HAP-1 (cell line): ENCODE results near the gene AK4.

Experiments used
- DNase-seq, 2 experiments: peaks; one replicate each; pipeline ENCODE4 v3.0.0-alpha.2; 2016 to 2020; ENCODE audit warnings: low spot score in 2 of 2
- H3K27me3 ChIP-seq: fragments of 250-450 bp; sonication (Bioruptor Pico); 2 replicates; pipeline ENCODE4 v1.5.1; 2020; ENCODE audit warnings: low read depth, mild to moderate bottlenecking, moderate library complexity
- H3K36me3 ChIP-seq: fragments of 250-450 bp; sonication (Bioruptor Pico); replicated peaks from 2 replicates; pipeline ENCODE4 v1.5.1; 2020; ENCODE audit warnings: mild to moderate bottlenecking
- H3K4me1 ChIP-seq: fragments of 250-450 bp; sonication (Bioruptor Pico); 2 replicates; pipeline ENCODE4 v1.5.1; 2020; ENCODE audit warnings: mild to moderate bottlenecking
- H3K4me3 ChIP-seq: fragments of 250-450 bp; sonication (Bioruptor Pico); 2 replicates; pipeline ENCODE4 v1.5.1; 2020; ENCODE audit warnings: mild to moderate bottlenecking, moderate library complexity
- H3K9me3 ChIP-seq: fragments of 250-450 bp; sonication (Bioruptor Pico); 2 replicates; pipeline ENCODE4 v1.5.1; 2020; ENCODE audit warnings: mild to moderate bottlenecking, moderate library complexity
- in situ Hi-C: fragments of 300-500 bp; cut with MboI; formaldehyde crosslinking; loops from 3 replicates; pipeline ENCODE4 v1.14.3; 2020; ENCODE audit warnings: low sequenced_read_pairs, inconsistent platforms, mixed read lengths

The AK4 gene

GRCh38 chr1:65175171-65176055, 27.4 kb downstream of the AK4 start:
- Histone ChIP-seq H3K36me3 (no peaks in the 10 kb centered on the region), H3K27me3 (no peaks in the 10 kb centered on the region), H3K4me3 (no peak overlapping the region), H3K9me3 (no peaks in the 10 kb centered on the region), H3K4me1 (no peaks in the 10 kb centered on the region)
- no peak for DNase-seq
- in situ Hi-C loops: no loop called here

GRCh38 chr1:65176056-65176450, 28.1 kb downstream of the AK4 start:
- H3K4me3 ChIP-seq: no peak overlapping the region
- no peaks in the 10 kb centered on the region for H3K27me3 ChIP-seq
- H3K9me3 ChIP-seq: no peaks in the 10 kb centered on the region
- no peaks in the 10 kb centered on the region for H3K36me3 ChIP-seq
- no peak for DNase-seq
- no peaks in the 10 kb centered on the region; the same call in 1 of the 2 replicates for H3K4me1 ChIP-seq
- in situ Hi-C loops: no loop called here

- Histone ChIP-seq H3K36me3 (no peaks in the 10 kb centered on the region), H3K9me3 (no peaks in the 10 kb centered on the region), H3K4me1 (no peaks in the 10 kb centered on the region; the same call in 1 of the 2 replicates), H3K27me3 (no peaks in the 10 kb centered on the region), H3K4me3 (no peak overlapping the region)
- DNase-seq: no peak
- in situ Hi-C loops: no loop called here
Observed at GRCh38 chr1:65176591-65176990, 28.6 kb downstream of the AK4 start.

GRCh38 chr1:65177457-65177856, 29.5 kb downstream of the AK4 start:
- no peak overlapping the region for H3K4me3 ChIP-seq
- H3K27me3 ChIP-seq: no peaks in the 10 kb centered on the region
- H3K4me1 ChIP-seq: peaks cover 3% of the 10 kb centered on the region
- no peaks in the 10 kb centered on the region for H3K36me3 ChIP-seq
- H3K9me3 ChIP-seq: no peaks in the 10 kb centered on the region
- no peak for DNase-seq
- in situ Hi-C loops: no loop called here

- H3K4me3 ChIP-seq: no peak overlapping the region
- no peak for DNase-seq
- H3K27me3 ChIP-seq: no peaks in the 10 kb centered on the region
- H3K36me3 ChIP-seq: no peaks in the 10 kb centered on the region
- peaks cover 8% of the 10 kb centered on the region for H3K4me1 ChIP-seq
- in situ Hi-C loops: no loop called here
- H3K9me3 ChIP-seq: no peaks in the 10 kb centered on the region
Observed at GRCh38 chr1:65178235-65178634, 30.2 kb downstream of the AK4 start.

- DNase-seq: no peak
- H3K9me3 ChIP-seq: no peaks in the 10 kb centered on the region
- H3K4me1 ChIP-seq: peaks cover 8% of the 10 kb centered on the region
- in situ Hi-C loops: no loop called here
- no peaks in the 10 kb centered on the region for H3K27me3 ChIP-seq
- no peaks in the 10 kb centered on the region for H3K36me3 ChIP-seq
- no peak overlapping the region for H3K4me3 ChIP-seq
Observed at GRCh38 chr1:65179148-65179547, 31.1 kb downstream of the AK4 start.

- H3K36me3 ChIP-seq: no peaks in the 10 kb centered on the region
- in situ Hi-C loops: no loop called here
- no peaks in the 10 kb centered on the region for H3K9me3 ChIP-seq
Observed at GRCh38 chr1:65180977-65181376, 33.0 kb downstream of the AK4 start.

GRCh38 chr1:65182658-65183268, 34.8 kb downstream of the AK4 start:
- no peak overlapping the region for H3K4me3 ChIP-seq
- in situ Hi-C loops: no loop called here
- H3K27me3 ChIP-seq: no peaks in the 10 kb centered on the region
- no peaks in the 10 kb centered on the region for H3K36me3 ChIP-seq
- H3K9me3 ChIP-seq: no peaks in the 10 kb centered on the region
- DNase-seq: peak in 1 of 2 experiments; percentile 63
- peaks cover 8% of the 10 kb centered on the region for H3K4me1 ChIP-seq

More at GRCh38 chr1:65180977-65181376, 33.0 kb downstream of the AK4 start:
- DNase-seq: no peak
- H3K4me3 ChIP-seq: no peak overlapping the region
- H3K27me3 ChIP-seq: no peaks in the 10 kb centered on the region
- H3K4me1 ChIP-seq: peaks cover 8% of the 10 kb centered on the region

GRCh38 chr1:65189576-65190115, 41.6 kb downstream of the AK4 start:
- DNase-seq: no peak

GRCh38 chr1:65190229-65190628, 42.2 kb downstream of the AK4 start:
- H3K27me3 ChIP-seq: no peaks in the 10 kb centered on the region
- in situ Hi-C loops: no loop called here
- no peak overlapping the region for H3K4me3 ChIP-seq
- H3K9me3 ChIP-seq: no peaks in the 10 kb centered on the region
- DNase-seq: no peak
- H3K36me3 ChIP-seq: no peaks in the 10 kb centered on the region
- H3K4me1 ChIP-seq: no peaks in the 10 kb centered on the region

More at GRCh38 chr1:65189576-65190115, 41.6 kb downstream of the AK4 start:
- Histone ChIP-seq H3K4me3 (no peak overlapping the region), H3K9me3 (no peaks in the 10 kb centered on the region), H3K4me1 (no peaks in the 10 kb centered on the region), H3K27me3 (no peaks in the 10 kb centered on the region), H3K36me3 (no peaks in the 10 kb centered on the region)
- in situ Hi-C loops: no loop called here

GRCh38 chr1:65193129-65193695, 45.2 kb downstream of the AK4 start:
- Histone ChIP-seq H3K36me3 (no peaks in the 10 kb centered on the region), H3K9me3 (no peaks in the 10 kb centered on the region), H3K4me1 (no peaks in the 10 kb centered on the region), H3K27me3 (no peaks in the 10 kb centered on the region), H3K4me3 (no peak overlapping the region)
- in situ Hi-C loops: no loop called here
- DNase-seq: no peak

GRCh38 chr1:65195495-65196417, 47.8 kb downstream of the AK4 start:
- no peaks in the 10 kb centered on the region for H3K9me3 ChIP-seq
- no peak for DNase-seq
- no peak overlapping the region for H3K4me3 ChIP-seq
- H3K4me1 ChIP-seq: no peaks in the 10 kb centered on the region
- H3K36me3 ChIP-seq: no peaks in the 10 kb centered on the region
- H3K27me3 ChIP-seq: no peaks in the 10 kb centered on the region
- in situ Hi-C loops: no loop called here

- DNase-seq: no peak
- Histone ChIP-seq H3K4me3 (no peak overlapping the region), H3K9me3 (no peaks in the 10 kb centered on the region), H3K36me3 (no peaks in the 10 kb centered on the region), H3K27me3 (no peaks in the 10 kb centered on the region), H3K4me1 (no peaks in the 10 kb centered on the region)
- in situ Hi-C loops: no loop called here
Observed at GRCh38 chr1:65196926-65197325, 48.9 kb downstream of the AK4 start.
